ENCODE data around the gene AIMP2.
"Not testable (repeated sequence)": the region's sequence is repeated elsewhere in the genome, so short reads cannot be mapped to it uniquely, and the experiment has no call there.

Gene AIMP2

GRCh38 chr7:6008668-6009611 lies at the start of gene AIMP2, which contains the start of gene PMS2:
TSS of gene AIMP2 (plus strand) at chr7:6009272. CDS start at chr7:6009364, 92 bp downstream.
TSS of gene PMS2 (minus strand) at chr7:6009049. CDS start at chr7:6009019, 30 bp downstream.
- TF ChIP-seq CTCF (IDR thresholded peaks at IDR 0.05), result no peak
- peak within 1 kb of the TSS; percentile 92 for H3K4me3 ChIP-seq

GRCh38 chr7:5963205-5963604 lies 45.9 kb upstream of the AIMP2 start:
- not testable (repeated sequence) for H3K27ac ChIP-seq; H3K4me3 ChIP-seq; DNase-seq (ENCODE audit: low spot score)

More at GRCh38 chr7:6008668-6009611, at the start of gene AIMP2, which contains the start of gene PMS2:
- peak; percentile 99 for DNase-seq (ENCODE audit: low spot score)
- peak within 1 kb of the TSS; percentile 48 to 97 for H3K27ac ChIP-seq

GRCh38 chr7:5963810-5964209 lies 45.3 kb upstream of the AIMP2 start:
- H3K4me3 ChIP-seq; DNase-seq (ENCODE audit: low spot score); H3K27ac ChIP-seq: not testable (repeated sequence)

GRCh38 chr7:5970347-5970911 lies 38.6 kb upstream of the AIMP2 start, which contains the start of gene RSPH10B:
TSS of gene RSPH10B (minus strand) at chr7:5970689. CDS start at chr7:5967116, 3,573 bp downstream.
- DNase-seq (ENCODE audit: low spot score); H3K27ac ChIP-seq; H3K4me3 ChIP-seq: not testable (repeated sequence)

GRCh38 chr7:5973580-5973979 lies 35.5 kb upstream of the AIMP2 start:
- not testable (repeated sequence) for DNase-seq (ENCODE audit: low spot score); H3K4me3 ChIP-seq; H3K27ac ChIP-seq

- H3K27ac ChIP-seq; DNase-seq (ENCODE audit: low spot score); H3K4me3 ChIP-seq: not testable (repeated sequence)
Observed at GRCh38 chr7:5979680-5980314, 29.3 kb upstream of the AIMP2 start.

GRCh38 chr7:5987061-5987460 lies 22.0 kb upstream of the AIMP2 start:
- not testable (repeated sequence) for H3K4me3 ChIP-seq; H3K27ac ChIP-seq; DNase-seq (ENCODE audit: low spot score)

- Histone ChIP-seq H3K27ac (no peak overlapping the region), H3K4me3 (no peak overlapping the region)
- DNase-seq (ENCODE audit: low spot score), result no peak
- TF ChIP-seq CTCF (IDR thresholded peaks at IDR 0.05), result peak; percentile 42
Observed at GRCh38 chr7:5997210-5997808, 11.8 kb upstream of the AIMP2 start.

GRCh38 chr7:6007386-6007785 lies 1.7 kb upstream of the AIMP2 start:
- no peak for TF ChIP-seq CTCF (IDR thresholded peaks at IDR 0.05)
- Histone ChIP-seq H3K27ac (no peak overlapping the region), H3K4me3 (no peak overlapping the region)
- no peak for DNase-seq (ENCODE audit: low spot score)

- H3K4me3 ChIP-seq, result peak overlapping the region; percentile 92
- H3K27ac ChIP-seq, result peak overlapping the region in 1 of 2 donors; percentile 48
Observed at GRCh38 chr7:6007835-6008590, 1.1 kb upstream of the AIMP2 start.

GRCh38 chr7:6010370-6010769 lies 1.3 kb downstream of the AIMP2 start:
- not testable (repeated sequence) for H3K4me3 ChIP-seq; DNase-seq (ENCODE audit: low spot score); H3K27ac ChIP-seq

More at GRCh38 chr7:6007835-6008590, 1.1 kb upstream of the AIMP2 start:
- DNase-seq (ENCODE audit: low spot score), result not testable (repeated sequence)

All from coronary artery (tissue), 2 donors.